ENCODE data around the gene GALNT16.

GALNT16 gene

GRCh38 chr14:69244946-69245345 lies 15.0 kb upstream of the GALNT16 start:
- DNase-seq, result no peak
- no peaks in the 10 kb centered on the region for H3K27me3 Mint-ChIP-seq

GRCh38 chr14:69246331-69246730 lies 13.6 kb upstream of the GALNT16 start:
- Mint-ChIP-seq H3K27me3 (no peaks in the 10 kb centered on the region), H3K4me1 (no peaks in the 10 kb centered on the region), H3K4me3 (no peak overlapping the region), H3K27ac (peak overlapping the region in 1 of 2 donors; percentile 71), H3K9me3 (no peaks in the 10 kb centered on the region)
- DNase-seq (no peak), ATAC-seq (no peak)

More at GRCh38 chr14:69244946-69245345, 15.0 kb upstream of the GALNT16 start:
- Mint-ChIP-seq H3K4me1 (no peaks in the 10 kb centered on the region), H3K9me3 (no peaks in the 10 kb centered on the region), H3K27ac (no peak overlapping the region), H3K4me3 (no peak overlapping the region)
- no peak for ATAC-seq

- H3K4me1 Mint-ChIP-seq, result no peaks in the 10 kb centered on the region
- DNase-seq, result no peak
- no peaks in the 10 kb centered on the region for H3K9me3 Mint-ChIP-seq
- ATAC-seq, result no peak
- no peak overlapping the region for H3K4me3 Mint-ChIP-seq
- H3K27me3 Mint-ChIP-seq, result no peaks in the 10 kb centered on the region
- H3K27ac Mint-ChIP-seq, result no peak overlapping the region
Observed at GRCh38 chr14:69247676-69248440, 12.1 kb upstream of the GALNT16 start.

GRCh38 chr14:69249603-69250002 lies 10.4 kb upstream of the GALNT16 start:
- no peaks in the 10 kb centered on the region for H3K4me1 Mint-ChIP-seq
- ATAC-seq (no peak), DNase-seq (no peak)
- no peak overlapping the region for H3K4me3 Mint-ChIP-seq
- no peak overlapping the region for H3K27ac Mint-ChIP-seq
- peaks cover 7% of the 10 kb centered on the region for H3K27me3 Mint-ChIP-seq
- H3K9me3 Mint-ChIP-seq, result no peaks in the 10 kb centered on the region

DNA sequence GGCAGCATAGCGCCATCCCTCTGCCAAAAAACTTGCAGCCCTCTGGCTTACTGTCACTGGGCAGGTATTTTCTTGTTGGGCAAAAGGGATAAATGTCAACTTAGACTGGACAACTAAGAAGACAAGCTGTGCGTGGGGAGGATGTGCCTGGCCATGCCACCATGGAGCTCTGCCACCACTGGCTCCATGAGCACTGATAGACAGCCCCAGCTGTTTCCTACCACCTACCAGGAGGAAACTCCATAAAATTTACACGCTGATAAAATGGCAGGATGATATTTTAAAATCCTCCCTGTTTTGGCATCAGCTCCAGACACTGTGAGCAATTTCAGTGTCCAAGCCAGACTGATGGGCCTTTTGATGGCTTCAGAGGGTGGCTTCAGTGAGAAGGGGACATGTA lies 7.1 kb upstream of the GALNT16 start:
- Mint-ChIP-seq H3K9me3 (no peaks in the 10 kb centered on the region), H3K27ac (no peak overlapping the region), H3K4me3 (no peak overlapping the region), H3K27me3 (peaks cover 20% of the 10 kb centered on the region), H3K4me1 (no peaks in the 10 kb centered on the region)
- ATAC-seq (no peak), DNase-seq (no peak)

GRCh38 chr14:69259168-69259526 lies 811 bp upstream of the GALNT16 start:
- ATAC-seq (no peak), DNase-seq (no peak)
- H3K4me1 Mint-ChIP-seq, result peaks cover 8% of the 10 kb centered on the region
- H3K27ac Mint-ChIP-seq, result no peak overlapping the region
- H3K4me3 Mint-ChIP-seq, result no peak overlapping the region
- H3K9me3 Mint-ChIP-seq, result no peaks in the 10 kb centered on the region
- H3K27me3 Mint-ChIP-seq, result peaks cover 70% of the 10 kb centered on the region

DNA sequence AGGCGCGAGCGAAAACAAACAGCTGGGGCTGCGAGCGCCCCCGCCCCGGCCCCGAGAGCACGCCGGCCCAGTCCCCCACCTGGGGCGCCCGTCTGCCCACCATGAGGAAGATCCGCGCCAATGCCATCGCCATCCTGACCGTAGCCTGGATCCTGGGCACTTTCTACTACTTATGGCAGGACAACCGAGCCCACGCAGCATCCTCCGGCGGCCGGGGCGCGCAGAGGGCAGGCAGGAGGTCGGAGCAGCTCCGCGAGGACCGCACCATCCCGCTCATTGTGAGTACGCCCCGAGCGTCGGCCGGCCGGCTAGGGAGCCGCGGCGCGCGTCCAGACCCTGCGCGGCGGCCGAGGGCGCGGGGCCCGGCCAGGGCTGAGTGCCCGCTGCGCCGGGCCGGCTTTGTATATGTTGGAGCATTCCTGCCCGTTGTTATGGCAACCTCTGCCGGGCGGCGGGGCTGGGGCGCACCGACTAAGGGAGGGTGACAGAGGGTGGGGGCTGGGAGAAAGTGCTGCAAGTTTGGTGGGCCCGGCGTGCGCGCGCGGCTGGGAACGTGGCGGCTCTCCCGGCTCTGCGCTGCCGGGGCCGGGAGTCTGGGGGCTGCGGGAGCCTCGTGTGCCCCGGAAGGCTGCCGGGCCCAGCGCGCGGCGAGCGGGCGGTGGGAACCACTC lies 367 bp downstream of the GALNT16 start:
- ATAC-seq, result peak; percentile 34
- H3K27me3 Mint-ChIP-seq, result peaks cover 73% of the 10 kb centered on the region
- peaks cover 8% of the 10 kb centered on the region for H3K4me1 Mint-ChIP-seq
- no peak overlapping the region for H3K27ac Mint-ChIP-seq
- peak overlapping the region; percentile 61 to 77 for H3K4me3 Mint-ChIP-seq
- H3K9me3 Mint-ChIP-seq, result no peaks in the 10 kb centered on the region
- DNase-seq, result peak; percentile 9 to 12

- H3K4me3 Mint-ChIP-seq, result peak overlapping the region; percentile 85 to 96
- peak; percentile 65 to 72 for DNase-seq
- peaks cover 8% of the 10 kb centered on the region for H3K4me1 Mint-ChIP-seq
- peak; percentile 88 for ATAC-seq
- H3K27ac Mint-ChIP-seq, result no peak overlapping the region
- H3K27me3 Mint-ChIP-seq, result peaks cover 74% of the 10 kb centered on the region
- H3K9me3 Mint-ChIP-seq, result no peaks in the 10 kb centered on the region
Observed at GRCh38 chr14:69260861-69261564, 1.1 kb downstream of the GALNT16 start.

GRCh38 chr14:69261761-69262331 lies 1.9 kb downstream of the GALNT16 start:
- no peaks in the 10 kb centered on the region for H3K9me3 Mint-ChIP-seq
- H3K27me3 Mint-ChIP-seq, result peaks cover 65% of the 10 kb centered on the region
- H3K4me1 Mint-ChIP-seq, result peaks cover 8% of the 10 kb centered on the region
- peak overlapping the region; percentile 85 to 96 for H3K4me3 Mint-ChIP-seq
- no peak for ATAC-seq
- DNase-seq, result no peak
- H3K27ac Mint-ChIP-seq, result no peak overlapping the region

GRCh38 chr14:69262516-69262915 lies 2.6 kb downstream of the GALNT16 start:
- no peaks in the 10 kb centered on the region for H3K9me3 Mint-ChIP-seq

GRCh38 chr14:69263364-69263763 lies 3.4 kb downstream of the GALNT16 start:
- Mint-ChIP-seq H3K9me3 (no peaks in the 10 kb centered on the region), H3K27me3 (peaks cover 58% of the 10 kb centered on the region), H3K27ac (no peak overlapping the region), H3K4me3 (no peak overlapping the region), H3K4me1 (peaks cover 8% of the 10 kb centered on the region)
- ATAC-seq, result no peak
- DNase-seq, result no peak

More at GRCh38 chr14:69262516-69262915, 2.6 kb downstream of the GALNT16 start:
- no peak overlapping the region for H3K27ac Mint-ChIP-seq
- peaks cover 65% of the 10 kb centered on the region for H3K27me3 Mint-ChIP-seq
- no peak for ATAC-seq
- no peak overlapping the region for H3K4me3 Mint-ChIP-seq
- H3K4me1 Mint-ChIP-seq, result peaks cover 8% of the 10 kb centered on the region
- no peak for DNase-seq

- H3K27ac Mint-ChIP-seq, result no peak overlapping the region
- ATAC-seq, result no peak
- no peaks in the 10 kb centered on the region for H3K9me3 Mint-ChIP-seq
- peaks cover 8% of the 10 kb centered on the region for H3K4me1 Mint-ChIP-seq
- DNase-seq, result no peak
- H3K4me3 Mint-ChIP-seq, result no peak overlapping the region
- H3K27me3 Mint-ChIP-seq, result peaks cover 54% of the 10 kb centered on the region
Observed at GRCh38 chr14:69263771-69264170, 3.8 kb downstream of the GALNT16 start.

DNA sequence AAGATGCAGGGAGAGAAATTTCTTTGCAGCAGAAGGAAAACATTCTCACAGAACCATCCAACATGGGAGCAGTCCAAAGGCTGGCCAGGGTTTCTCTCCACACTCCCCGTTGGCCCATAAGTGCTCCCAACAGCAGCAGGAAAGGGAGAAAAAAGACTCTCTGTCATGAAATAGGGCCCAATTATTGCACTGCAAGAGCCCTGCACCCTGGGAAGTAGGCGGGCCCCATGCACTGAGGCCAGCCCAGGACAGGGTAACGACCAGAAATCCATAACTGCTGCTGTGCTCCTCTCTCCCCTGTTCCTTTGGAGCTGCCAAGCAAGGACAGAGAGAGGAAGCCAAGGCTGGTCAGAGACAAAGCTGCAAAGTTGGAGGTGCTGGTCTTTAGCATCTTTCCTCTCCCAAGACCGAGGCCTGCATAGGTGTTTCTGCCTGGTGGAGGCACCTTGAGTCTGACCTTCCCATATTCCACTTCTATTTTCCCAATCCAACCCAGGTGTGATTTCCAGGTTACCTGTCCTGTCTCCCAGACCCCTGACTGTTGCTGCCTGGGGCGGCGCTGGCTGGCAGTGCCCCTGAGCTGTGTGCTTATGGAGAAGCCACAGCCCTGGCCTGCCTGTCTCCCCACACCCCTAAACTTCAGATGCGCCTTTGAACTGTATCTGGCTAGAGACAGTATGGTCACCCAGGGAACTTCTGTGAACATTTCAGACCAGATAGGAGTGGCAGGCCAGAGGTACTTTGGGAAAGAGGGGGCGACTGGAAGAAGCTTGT lies 6.8 kb downstream of the GALNT16 start:
- peak overlapping the region in 1 of 2 donors; percentile 6 for H3K27ac Mint-ChIP-seq
- DNase-seq (no peak), ATAC-seq (no peak)
- no peak overlapping the region for H3K4me3 Mint-ChIP-seq
- H3K9me3 Mint-ChIP-seq, result no peaks in the 10 kb centered on the region
- no peaks in the 10 kb centered on the region for H3K4me1 Mint-ChIP-seq
- peaks cover 26% of the 10 kb centered on the region for H3K27me3 Mint-ChIP-seq

DNA sequence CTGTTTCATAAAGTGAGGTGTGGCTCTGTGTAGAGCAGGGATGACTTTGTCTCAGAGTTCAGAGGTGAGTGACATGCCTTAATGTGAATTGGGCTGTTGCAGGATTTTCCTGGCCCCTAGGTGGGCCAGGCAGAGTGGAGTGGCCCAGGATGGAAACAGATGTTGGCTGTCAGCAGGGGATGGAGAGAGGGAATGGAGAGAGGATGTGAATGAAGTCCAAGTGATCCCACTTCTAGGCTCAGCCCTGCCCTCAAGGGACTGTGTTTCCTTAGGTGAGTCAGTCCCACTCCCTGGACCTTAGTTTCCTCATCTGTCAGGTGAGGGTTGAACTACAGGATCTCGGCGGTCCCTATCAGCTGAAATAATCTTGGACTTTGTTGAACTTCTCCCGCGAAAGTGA lies 7.5 kb downstream of the GALNT16 start:
- peaks cover 18% of the 10 kb centered on the region for H3K27me3 Mint-ChIP-seq
- H3K27ac Mint-ChIP-seq, result no peak overlapping the region
- ATAC-seq, result no peak
- H3K4me1 Mint-ChIP-seq, result no peaks in the 10 kb centered on the region
- H3K9me3 Mint-ChIP-seq, result no peaks in the 10 kb centered on the region
- H3K4me3 Mint-ChIP-seq, result no peak overlapping the region
- DNase-seq, result no peak

DNA sequence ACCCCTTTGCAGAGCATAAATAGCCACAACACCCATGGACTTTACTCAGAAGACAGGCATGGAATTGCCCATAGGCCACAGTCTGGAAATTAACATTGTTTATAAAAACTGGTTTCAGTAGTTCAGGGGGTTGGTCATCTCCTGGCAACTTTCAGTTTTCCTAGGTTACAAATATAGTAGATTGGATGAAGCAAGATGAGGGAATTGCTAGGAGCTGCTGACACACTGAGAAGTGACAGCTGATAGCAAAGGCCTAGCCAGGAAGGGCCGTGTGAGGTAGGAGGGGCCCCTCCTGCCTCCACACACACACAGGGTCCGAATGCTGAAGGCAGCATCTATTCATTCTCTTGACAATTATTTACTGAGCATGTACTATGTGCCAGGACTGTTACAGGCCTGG lies 8.3 kb downstream of the GALNT16 start:
- no peak overlapping the region for H3K27ac Mint-ChIP-seq
- no peak overlapping the region for H3K4me3 Mint-ChIP-seq
- ATAC-seq, result no peak
- no peak for DNase-seq
- no peaks in the 10 kb centered on the region for H3K9me3 Mint-ChIP-seq
- no peaks in the 10 kb centered on the region for H3K4me1 Mint-ChIP-seq
- peaks cover 12% of the 10 kb centered on the region for H3K27me3 Mint-ChIP-seq
